ENCODE data around the gene PBX1.

The PBX1 gene

GRCh38 chr1:164654200-164654599 lies 95.2 kb downstream of the PBX1 start (continued):
- TF ChIP-seq ZNF585B (tag by site-specific recombination; IDR thresholded peaks at IDR 0.05) (no peak), ZNF843 (tag by site-specific recombination; IDR thresholded peaks at IDR 0.05) (0 out of 2 replicates have a peak, but pooled peaks have one; percentile 8), ATF2 (tag by site-specific recombination; IDR thresholded peaks at IDR 0.05; ENCODE audit: low read depth) (peak; percentile 90), REPIN1 (tag by site-specific recombination; IDR thresholded peaks at IDR 0.05; ENCODE audit: low read depth) (no peak), ZNF629 (tag by site-specific recombination; IDR thresholded peaks at IDR 0.05) (peak; percentile 93), ZNF558 (tag by site-specific recombination; IDR thresholded peaks at IDR 0.05) (no peak), ZBTB10 (tag by site-specific recombination; IDR thresholded peaks at IDR 0.05) (no peak), ZNF530 (tag by site-specific recombination; IDR thresholded peaks at IDR 0.05; ENCODE audit: low read depth) (no peak), ZNF510 (tag by site-specific recombination; IDR thresholded peaks at IDR 0.05; ENCODE audit: insufficient replicate concordance) (no peak), ZNF169 (tag by site-specific recombination; IDR thresholded peaks at IDR 0.05) (no peak), ZBTB21 (tag by site-specific recombination; IDR thresholded peaks at IDR 0.05) (peak; percentile 80), ZNF302 (tag by site-specific recombination; IDR thresholded peaks at IDR 0.05; ENCODE audit: low read depth) (no peak), ZFP37 (tag by site-specific recombination; IDR thresholded peaks at IDR 0.05) (no peak), ZNF48 (tag by site-specific recombination; IDR thresholded peaks at IDR 0.05) (no peak), ZNF211 (tag by site-specific recombination; IDR thresholded peaks at IDR 0.05; ENCODE audit: low read depth) (no peak), ZBTB1 (tag by site-specific recombination; IDR thresholded peaks at IDR 0.05) (no peak), TRIM28 (IDR thresholded peaks at IDR 0.05; ENCODE audit: borderline replicate concordance, low read length) (no peak), ZFP69B (tag by site-specific recombination; IDR thresholded peaks at IDR 0.05) (no peak), PRDM4 (tag by site-specific recombination; IDR thresholded peaks at IDR 0.05) (no peak), ZNF600 (tag by site-specific recombination; IDR thresholded peaks at IDR 0.05) (no peak), PRDM1 (tag by site-specific recombination; IDR thresholded peaks at IDR 0.05) (0 out of 2 replicates have a peak, but pooled peaks have one; percentile 13), ZSCAN23 (tag by site-specific recombination; IDR thresholded peaks at IDR 0.05) (no peak), ZNF280C (tag by site-specific recombination; IDR thresholded peaks at IDR 0.05) (no peak), SP7 (tag by site-specific recombination; IDR thresholded peaks at IDR 0.05) (0 out of 2 replicates have a peak, but pooled peaks have one; percentile 42), ZNF18 (tag by site-specific recombination; IDR thresholded peaks at IDR 0.05) (no peak), ZNF23 (tag by site-specific recombination; IDR thresholded peaks at IDR 0.05; ENCODE audit: borderline replicate concordance) (no peak)
